GM18951 (cell line): Measurements from ENCODE around the gene SIGLEC8.
"Not testable (repeated sequence)": the region's sequence is repeated elsewhere in the genome, so short reads cannot be mapped to it uniquely, and the experiment has no call there.

Experiments
- POLR2A ChIP-seq: IDR thresholded peaks from 4 replicates; pipeline ENCODE4 v1.6.1; 2011; ENCODE audit warnings: mild to moderate bottlenecking; ENCODE audit not compliant: insufficient read length, insufficient read depth; ENCODE audit errors: extremely low read depth
- in situ Hi-C: fragments of 300-500 bp; cut with MboI; formaldehyde crosslinking; loops from one replicate; pipeline ENCODE4 v1.12.0; 2022; ENCODE audit warnings: low sequenced_read_pairs, mixed read lengths, inconsistent platforms; ENCODE audit not compliant: unreplicated experiment

Gene SIGLEC8

DNA sequence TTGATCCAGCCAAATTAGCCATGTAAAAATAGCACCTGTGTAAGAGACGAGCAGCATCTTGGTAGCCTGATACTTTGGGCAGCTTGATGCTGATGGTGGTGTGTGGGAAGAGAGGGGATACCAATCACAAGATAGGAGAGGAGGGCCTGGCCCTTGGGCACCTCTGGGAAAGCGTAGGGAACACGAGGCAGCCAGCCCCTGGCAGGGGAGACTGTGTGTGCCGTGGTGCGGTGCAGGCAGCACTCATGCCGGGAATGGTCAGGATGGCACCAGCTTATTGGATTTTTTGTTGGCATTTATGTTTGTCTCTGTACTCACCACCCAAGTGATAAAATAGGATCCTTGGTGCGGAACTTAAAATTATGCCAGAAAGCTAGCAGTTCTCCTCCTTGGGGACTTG lies 10.2 kb downstream of the SIGLEC8 start:
- no peak for TF ChIP-seq POLR2A
- in situ Hi-C loops, result no loop called here

DNA sequence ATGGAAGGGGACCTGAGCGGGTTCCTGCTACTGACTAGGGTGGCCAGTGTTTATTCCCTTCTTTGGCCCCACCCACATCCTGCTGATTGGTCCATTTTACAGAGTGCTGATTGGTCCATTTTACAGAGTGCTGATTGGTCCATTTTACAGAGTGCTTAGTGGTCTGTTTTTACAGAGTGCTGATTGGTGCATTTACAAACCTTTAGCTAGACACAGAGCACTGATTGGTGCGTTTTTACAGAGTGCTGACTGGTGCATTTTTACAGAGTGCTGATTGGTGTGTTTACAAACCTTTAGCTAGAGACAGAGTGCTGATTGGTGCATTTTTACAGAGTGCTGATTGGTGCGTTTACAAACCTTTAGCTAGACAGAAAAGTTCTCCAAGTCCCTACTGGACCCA lies 10.7 kb downstream of the SIGLEC8 start:
- in situ Hi-C loops, result not testable (repeated sequence)

DNA sequence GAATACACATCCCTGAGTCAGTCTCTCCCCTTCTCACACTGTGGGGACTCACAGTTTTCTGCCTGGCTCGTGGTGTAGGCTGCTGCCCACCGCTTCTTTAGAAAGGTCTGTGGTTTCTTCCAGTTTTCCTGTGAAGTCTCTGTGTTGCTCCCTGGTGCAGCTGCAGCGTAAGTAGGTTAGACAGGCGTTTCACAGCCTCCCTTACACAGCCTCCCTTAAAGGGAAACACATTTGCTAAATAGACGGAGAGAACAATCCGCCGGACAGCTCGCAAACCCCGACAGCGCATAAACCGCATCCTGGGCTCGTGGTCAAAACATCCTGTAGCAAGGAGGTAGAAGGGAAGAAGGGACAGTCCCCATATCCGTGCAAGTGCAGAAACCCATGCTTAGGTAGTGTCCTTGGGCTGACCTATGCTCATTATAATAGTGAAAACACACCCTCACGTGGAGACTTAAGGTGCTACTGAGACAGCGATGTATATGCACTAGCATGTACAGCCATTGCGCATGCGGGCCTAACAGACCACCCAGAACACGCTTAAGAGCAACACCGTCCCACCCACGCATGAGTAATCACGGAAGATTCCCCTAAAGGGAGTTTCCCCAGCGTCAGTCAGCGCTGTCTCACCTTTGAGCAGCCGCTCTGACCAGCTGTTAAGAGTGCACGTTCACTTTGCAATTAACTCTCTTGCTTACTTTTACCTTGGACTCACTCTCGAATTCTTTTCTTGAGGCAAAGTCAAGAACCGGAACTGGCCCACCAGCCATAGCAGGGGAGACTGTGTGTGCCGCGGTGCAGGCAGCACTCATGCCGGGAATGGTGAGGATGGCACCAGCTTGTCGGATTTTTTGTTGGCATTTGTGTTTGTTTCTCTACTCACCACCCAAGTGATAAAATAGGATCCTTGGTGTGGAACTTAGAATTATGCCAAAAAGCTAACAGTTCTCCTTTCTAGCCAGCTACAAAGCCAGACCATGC lies 16.6 kb downstream of the SIGLEC8 start:
- no peak for TF ChIP-seq POLR2A
- in situ Hi-C loops, result no loop called here

DNA sequence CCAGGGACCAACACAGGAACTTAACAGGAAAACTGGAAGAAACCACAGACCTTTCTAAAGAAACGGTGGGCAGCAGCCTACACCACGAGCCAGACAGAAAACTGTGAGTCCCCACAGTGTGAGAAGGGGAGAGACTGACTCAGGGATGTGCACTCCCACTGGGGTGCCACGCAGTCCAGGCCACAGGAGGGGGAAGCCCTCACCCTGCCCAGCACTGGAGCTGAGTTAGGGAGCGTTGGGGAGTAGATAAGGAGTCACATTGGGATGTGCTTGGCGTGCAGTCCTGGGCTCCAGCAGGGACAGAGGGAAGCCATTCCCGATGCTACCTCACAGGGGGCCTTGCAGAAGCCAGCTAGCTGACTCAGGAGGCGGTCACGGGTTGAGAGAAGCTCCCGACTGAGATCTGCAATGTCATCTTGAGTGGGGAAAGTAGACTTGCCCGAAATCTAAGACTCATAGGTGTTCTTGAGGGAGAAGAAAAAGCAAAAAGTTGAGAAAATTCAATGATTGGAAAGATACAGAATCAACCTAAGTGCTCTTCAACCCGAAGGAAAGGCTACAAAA lies 17.3 kb downstream of the SIGLEC8 start:
- in situ Hi-C loops, result no loop called here
- TF ChIP-seq POLR2A, result no peak

DNA sequence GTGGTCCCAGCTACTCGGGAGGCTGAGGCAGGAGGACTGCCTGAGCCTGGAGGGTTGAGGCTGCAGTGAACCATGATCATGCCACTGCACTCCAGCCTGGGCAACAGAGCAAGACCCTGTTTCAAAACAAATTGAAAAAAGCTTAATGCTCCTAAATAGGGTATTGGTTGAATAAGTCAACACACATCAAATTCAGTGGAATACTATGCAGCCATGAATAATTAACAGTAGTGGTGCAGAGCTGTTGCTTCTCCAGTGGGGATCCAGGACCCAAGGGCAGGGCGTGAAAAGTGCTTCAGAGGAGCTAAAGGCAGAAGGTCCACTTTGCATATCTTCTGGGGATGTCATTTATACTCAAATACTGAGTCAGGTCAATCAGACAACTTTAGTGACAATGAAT lies 18.2 kb downstream of the SIGLEC8 start:
- in situ Hi-C loops, result no loop called here
- no peak for TF ChIP-seq POLR2A

DNA sequence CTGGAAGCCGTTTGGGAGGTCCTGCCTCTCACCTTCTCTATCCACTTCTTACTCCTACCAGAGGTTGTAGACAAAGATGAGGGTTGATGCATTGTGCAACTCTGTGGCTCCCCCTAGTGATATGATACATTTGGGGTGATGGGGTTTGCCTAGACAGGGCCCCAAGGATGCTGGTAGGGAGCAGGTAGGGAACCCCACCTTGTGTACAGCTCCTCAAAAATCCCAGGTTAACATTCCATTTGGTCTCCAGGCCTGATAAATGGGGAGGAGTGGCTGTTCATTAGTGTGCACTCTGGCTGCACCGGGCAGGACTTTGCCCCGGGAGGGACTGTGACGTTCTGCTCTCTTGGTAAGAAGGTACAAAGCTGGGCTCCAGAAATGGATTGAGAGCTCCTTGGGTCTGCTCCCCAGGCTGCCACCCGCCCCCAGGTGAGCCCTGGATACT lies 19.2 kb downstream of the SIGLEC8 start:
- TF ChIP-seq POLR2A, result no peak
- in situ Hi-C loops, result no loop called here

DNA sequence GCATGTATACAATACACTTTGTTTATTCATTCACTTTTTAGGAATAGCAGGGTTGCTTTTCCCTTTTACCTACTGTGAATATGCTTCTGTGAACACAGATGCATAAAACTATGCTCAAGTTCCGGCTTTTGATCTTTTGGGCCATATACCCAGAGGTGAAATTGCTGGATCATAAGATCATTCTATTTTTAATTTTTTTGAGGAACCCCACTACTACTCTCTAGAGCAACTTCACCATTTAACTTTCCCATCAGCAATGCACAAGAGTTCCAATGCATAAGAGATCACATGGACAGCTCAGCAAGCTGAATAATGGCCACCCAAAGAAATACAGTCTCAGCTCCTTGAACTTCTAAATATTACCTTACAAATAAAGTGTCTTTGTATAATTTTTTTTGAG lies 23.8 kb downstream of the SIGLEC8 start:
- in situ Hi-C loops, result no loop called here
- no peak for TF ChIP-seq POLR2A

DNA sequence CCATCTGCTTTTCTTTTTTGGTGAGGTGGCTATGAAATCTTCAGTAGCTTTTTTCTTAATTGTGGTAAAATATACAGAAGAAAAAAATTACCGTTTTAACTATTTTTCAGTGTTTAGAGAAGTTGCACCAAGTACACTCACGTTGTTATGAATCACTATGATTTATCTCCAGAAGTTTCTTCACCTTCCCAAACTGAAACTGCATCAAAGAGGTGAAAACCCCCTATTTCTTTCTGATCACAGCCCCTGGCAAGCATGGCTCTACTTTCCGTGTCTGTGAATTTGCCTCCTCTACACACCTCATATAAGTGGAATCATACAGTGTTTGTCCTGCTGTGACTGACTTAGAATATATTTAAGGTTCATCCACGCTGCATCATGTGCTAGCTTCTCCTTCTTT lies 25.2 kb downstream of the SIGLEC8 start:
- in situ Hi-C loops, result no loop called here
- no peak for TF ChIP-seq POLR2A

DNA sequence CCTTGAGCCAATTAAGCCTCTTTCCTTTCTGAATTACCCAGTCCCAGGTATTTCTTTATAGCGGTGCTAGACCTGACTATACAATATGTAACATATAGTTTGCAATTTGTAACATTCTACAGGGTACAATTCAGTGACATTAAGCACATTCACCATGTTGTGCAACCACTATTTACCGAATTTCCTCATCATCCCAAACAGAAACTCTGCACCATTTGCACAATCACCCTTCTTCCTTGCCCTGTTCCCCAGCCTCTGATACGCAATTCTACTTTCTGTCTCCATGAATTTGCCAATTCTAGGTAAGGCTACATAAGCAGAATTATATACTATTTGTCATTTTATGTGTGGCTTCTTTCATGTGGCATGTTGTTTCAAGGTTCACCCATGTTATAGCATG lies 27.1 kb downstream of the SIGLEC8 start:
- TF ChIP-seq POLR2A, result no peak
- in situ Hi-C loops, result no loop called here

DNA sequence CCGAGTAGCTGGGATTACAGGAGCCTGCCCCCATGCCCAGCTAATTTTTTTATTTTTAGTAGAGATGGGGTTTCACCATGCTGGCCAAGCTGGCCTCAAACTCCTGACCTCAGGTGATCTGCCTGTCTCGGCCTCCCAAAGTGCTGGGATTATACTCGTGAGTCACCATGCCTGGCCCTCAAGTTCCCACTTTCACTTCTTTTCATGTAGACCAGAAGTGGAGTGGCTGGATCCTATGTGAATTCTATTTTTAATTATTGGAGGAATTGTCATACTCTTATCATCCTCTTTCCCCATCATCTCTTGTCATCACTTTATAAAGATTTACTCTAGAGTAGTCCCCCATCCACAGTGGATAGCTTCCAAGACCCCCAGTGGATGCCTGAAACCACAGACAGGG lies 28.0 kb downstream of the SIGLEC8 start:
- no peak for TF ChIP-seq POLR2A
- in situ Hi-C loops, result no loop called here

DNA sequence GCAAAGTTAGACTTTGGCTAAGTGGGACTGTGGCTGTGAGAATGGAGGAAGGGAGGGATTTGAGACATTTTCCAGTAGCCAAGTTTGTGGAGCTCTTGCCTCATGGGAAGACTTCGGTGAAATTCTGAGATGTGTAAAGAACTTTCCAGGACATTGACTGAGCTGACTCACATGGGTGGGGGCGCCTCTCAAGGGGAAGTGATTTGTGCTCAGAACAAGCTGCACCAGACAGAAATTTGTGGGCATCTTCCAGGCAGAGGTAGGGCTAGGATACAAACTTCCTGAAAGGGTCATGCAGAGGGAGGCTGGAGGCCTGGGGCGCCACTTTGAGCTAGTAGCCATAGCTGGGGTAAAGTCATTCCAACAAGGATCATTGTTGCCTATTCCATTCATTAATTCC lies 31.1 kb downstream of the SIGLEC8 start:
- in situ Hi-C loops, result no loop called here
- TF ChIP-seq POLR2A, result no peak

DNA sequence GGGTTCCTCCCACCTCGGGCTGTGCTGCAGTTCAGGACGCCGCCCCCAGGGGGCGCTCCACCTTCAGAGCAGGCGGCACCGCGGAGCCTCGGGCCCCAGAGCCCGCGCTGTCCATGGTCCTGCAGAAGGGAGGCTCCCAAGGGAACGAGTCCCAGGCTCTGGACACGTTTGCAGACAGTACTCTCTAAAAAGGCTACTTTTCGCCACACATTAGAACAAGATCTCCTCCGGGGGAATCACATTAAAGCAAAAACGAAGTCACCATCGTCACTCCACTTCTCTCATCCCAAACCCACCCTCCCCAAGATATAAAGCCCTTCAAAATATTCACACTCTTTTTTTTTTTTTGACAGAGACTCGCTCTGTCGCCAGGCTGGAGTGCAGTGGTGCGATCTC lies 36.2 kb downstream of the SIGLEC8 start:
- TF ChIP-seq POLR2A, result no peak
- in situ Hi-C loops, result no loop called here

DNA sequence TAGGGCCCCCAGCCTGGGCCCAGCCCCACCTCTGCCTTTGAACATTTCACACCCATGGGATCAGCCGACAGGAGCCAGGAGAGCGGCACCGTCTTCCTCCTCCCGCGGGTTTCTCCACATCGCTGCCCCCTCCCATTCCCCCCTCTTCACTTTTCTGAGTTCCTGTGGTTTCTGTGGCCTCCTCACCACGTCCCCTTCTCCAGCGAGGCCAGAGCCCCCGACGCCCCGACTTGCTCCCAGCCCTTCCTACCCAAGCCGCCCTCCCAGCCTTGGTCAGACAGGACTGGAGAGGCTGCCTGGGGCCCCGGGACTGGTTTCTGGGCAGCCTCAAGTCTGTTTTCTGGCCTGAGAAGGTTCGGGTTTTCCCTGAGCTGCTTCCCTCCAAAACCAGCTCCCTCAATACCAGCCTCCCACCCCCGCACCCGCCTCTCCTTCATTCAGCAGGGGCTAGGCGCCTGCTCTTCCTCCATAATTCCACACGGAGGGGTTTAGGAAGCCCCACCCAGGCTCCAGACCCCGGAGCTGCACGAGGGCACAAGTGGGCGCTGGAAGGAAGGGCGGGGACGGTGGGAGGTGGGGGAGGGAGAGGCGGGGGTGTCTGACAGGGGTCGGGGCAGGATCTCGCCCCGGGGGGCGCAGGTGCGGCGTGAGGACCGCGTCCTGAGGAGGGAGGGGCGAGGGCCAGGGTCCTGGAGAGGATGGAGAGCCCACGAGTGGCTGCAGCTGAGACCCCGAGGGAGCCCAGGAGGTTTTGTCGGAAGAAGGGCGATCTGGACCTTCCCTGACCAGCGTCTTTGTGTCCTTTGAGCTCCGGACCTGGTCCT lies 36.8 kb downstream of the SIGLEC8 start:
- in situ Hi-C loops, result no loop called here
- TF ChIP-seq POLR2A, result no peak

DNA sequence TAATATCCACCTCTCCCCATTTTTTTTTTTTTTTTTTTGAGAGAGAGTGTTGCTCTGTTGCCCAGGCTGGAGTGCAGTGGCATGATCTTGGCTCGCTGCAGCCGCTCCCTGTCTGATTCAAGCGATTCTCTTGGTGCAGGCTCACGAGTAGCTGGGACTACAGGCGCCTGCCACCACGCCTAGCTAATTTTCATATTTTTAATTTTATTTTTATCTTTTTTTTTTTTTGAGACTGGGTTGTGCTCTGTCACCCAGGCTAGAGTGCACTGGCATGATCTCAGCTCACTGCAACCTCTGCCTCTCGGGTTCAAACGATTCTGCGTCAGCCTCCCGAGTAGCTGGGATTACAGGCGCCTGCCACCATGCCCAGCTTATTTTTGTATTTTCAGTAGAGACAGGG lies 37.7 kb downstream of the SIGLEC8 start:
- in situ Hi-C loops, result not testable (repeated sequence)

DNA sequence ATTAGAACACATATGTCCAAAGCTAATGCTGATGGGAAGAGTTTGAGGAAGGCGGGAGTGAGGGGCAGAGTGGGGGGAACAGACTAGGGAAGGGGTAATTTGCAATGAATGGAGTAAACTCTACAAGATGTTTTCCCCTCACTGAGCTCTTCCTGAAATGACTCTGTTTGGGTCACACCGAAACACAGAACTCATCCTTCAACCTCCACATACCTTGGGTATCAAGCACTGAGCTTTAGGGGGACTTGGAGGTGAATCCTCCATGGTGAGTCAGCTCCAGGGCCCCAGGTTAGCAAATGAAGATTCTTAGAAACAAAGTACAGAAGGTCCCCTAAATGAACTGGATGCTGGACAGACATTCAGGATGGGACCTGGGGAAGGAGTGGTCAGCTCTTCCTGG lies 39.5 kb downstream of the SIGLEC8 start:
- in situ Hi-C loops, result no loop called here
- no peak for TF ChIP-seq POLR2A
